SK-N-SH (cell line): Measurements from ENCODE around the gene RHOU. TPM values are rescaled to one million over a fixed set of nuclear protein-coding genes. Genes with fewer than 3 reads are reported as not detected.

Experiments used
- CTCF ChIA-PET: fragments of 300-600, 350-600 bp; formaldehyde crosslinking; extraction: SDS; loops from one replicate; lab custom pipeline; 2021; lab: Yijun Ruan, JAX
- POLR2A ChIA-PET: fragments of 350-600 bp; sonication (Branson Sonifier 250); formaldehyde crosslinking; extraction: SDS; loops from one replicate; lab custom pipeline; 2020; ENCODE audit warnings: antibody characterized with exemption, inconsistent platforms; lab: Yijun Ruan, JAX
- DNase-seq: peaks from one replicate; pipeline ENCODE4 v3.0.0; 2012
- H2AFZ ChIP-seq: fragments of 200-600 bp; sonication (generic); 2 replicates; pipeline ENCODE4 v1.8.1; 2016; ENCODE audit warnings: antibody characterized with exemption, mild to moderate bottlenecking, low read depth
- H3F3A ChIP-seq: fragments of 200-600 bp; sonication (generic); replicated peaks from 2 replicates; pipeline ENCODE3; 2016; ENCODE audit warnings: antibody characterized with exemption, mild to moderate bottlenecking; ENCODE audit not compliant: insufficient read depth
- H3K27ac ChIP-seq, 2 experiments: fragments of 200-500 bp in 1 of 2; fragments of 200-600 bp in 1 of 2; sonication (Bioruptor generic) in 1 of 2; sonication (generic), shearing (Covaris generic) in 1 of 2; 2 replicates each; pipeline versions ENCODE4 v1.5.1 to v1.6.1; 2014 to 2016; ENCODE audit warnings: low read depth in 2 of 2, inconsistent platforms in 1 of 2, low read length in 1 of 2, mild to moderate bottlenecking in 1 of 2, mixed read lengths in 1 of 2
- H3K27me3 ChIP-seq: fragments of 200-600 bp; sonication (generic), shearing (Covaris generic); 2 replicates; pipeline ENCODE4 v1.6.1; 2016; ENCODE audit warnings: mixed run types; ENCODE audit not compliant: insufficient read depth
- H3K36me3 ChIP-seq, 2 experiments: fragments of 200-500 bp in 1 of 2; fragments of 200-600 bp in 1 of 2; sonication (Bioruptor generic) in 1 of 2; sonication (generic) in 1 of 2; replicated peaks in 1 of 2; 2 replicates each; pipeline versions ENCODE3 to v1.5.1; 2014 to 2016; ENCODE audit warnings: low read length in 1 of 2, mild to moderate bottlenecking in 1 of 2; ENCODE audit not compliant: insufficient read depth in 2 of 2, control insufficient read depth in 1 of 2
- H3K4me1 ChIP-seq, 2 experiments: fragments of 200-500 bp in 1 of 2; fragments of 200-600 bp in 1 of 2; sonication (Bioruptor generic) in 1 of 2; sonication (generic), shearing (Covaris generic) in 1 of 2; 2 replicates each; pipeline versions ENCODE4 v1.5.1 to v1.6.1; 2014 to 2016; ENCODE audit warnings: low read depth in 1 of 2, low read length in 1 of 2, mixed run types in 1 of 2; ENCODE audit not compliant: insufficient read depth in 2 of 2, control insufficient read depth in 1 of 2
- H3K4me2 ChIP-seq: fragments of 200-600 bp; sonication (generic), shearing (Covaris generic); 2 replicates; pipeline ENCODE4 v1.6.1; 2017; ENCODE audit warnings: mixed run types
- H3K4me3 ChIP-seq, 2 experiments: fragments of 200-500 bp in 1 of 2; fragments of 200-600 bp in 1 of 2; sonication (Bioruptor generic) in 1 of 2; sonication (generic), shearing (Covaris generic) in 1 of 2; 2 replicates each; pipeline versions ENCODE4 v1.5.1 to v1.8.1; 2014 to 2016; ENCODE audit warnings: low read depth in 2 of 2, inconsistent platforms in 1 of 2, low read length in 1 of 2, mild to moderate bottlenecking in 1 of 2, mixed read lengths in 1 of 2, moderate library complexity in 1 of 2
- H3K79me2 ChIP-seq: fragments of 200-600 bp; sonication (generic); 2 replicates; pipeline ENCODE4 v1.8.1; 2017; ENCODE audit warnings: mild to moderate bottlenecking; ENCODE audit not compliant: insufficient read depth
- H3K9ac ChIP-seq: fragments of 200-600 bp; sonication (generic); 2 replicates; pipeline ENCODE4 v1.6.1; 2017; ENCODE audit warnings: mixed run types
- H3K9me2 ChIP-seq: fragments of 200-600 bp; sonication (generic); 2 replicates; pipeline ENCODE4 v1.6.1; 2017; ENCODE audit warnings: mixed run types
- H3K9me3 ChIP-seq: fragments of 200-600 bp; sonication (generic); 2 replicates; pipeline ENCODE4 v1.6.1; 2017; ENCODE audit warnings: mixed run types, mild to moderate bottlenecking, moderate library complexity
- H4K20me1 ChIP-seq: fragments of 200-600 bp; sonication (generic); 2 replicates; pipeline ENCODE4 v1.6.1; 2017; ENCODE audit warnings: mild to moderate bottlenecking, mixed run types; ENCODE audit not compliant: insufficient read depth
- CHD2 ChIP-seq: fragments of 150-350 bp; IDR thresholded peaks from 2 replicates; pipeline ENCODE4 v1.6.1; 2018; ENCODE audit warnings: low read length; ENCODE audit not compliant: partially characterized antibody
- ELF1 ChIP-seq: IDR thresholded peaks from 2 replicates; pipeline ENCODE4 v1.4.0; 2012
- EZH2phosphoT487 ChIP-seq: fragments of 200-600 bp; sonication (generic); IDR thresholded peaks from 2 replicates; pipeline ENCODE4 v1.6.1; 2017; ENCODE audit warnings: low read depth, mixed run types, mild to moderate bottlenecking, antibody characterized with exemption, moderate library complexity, borderline replicate concordance
- FOSL2 ChIP-seq: IDR thresholded peaks from 2 replicates; pipeline ENCODE4 v1.4.0; 2012; ENCODE audit warnings: low read depth, mild to moderate bottlenecking, moderate library complexity, borderline replicate concordance
- FOXJ3 ChIP-seq: sonication (generic); formaldehyde crosslinking; IDR thresholded peaks from 2 replicates; pipeline ENCODE4 v1.5.1; 2020; ENCODE audit warnings: mild to moderate bottlenecking, missing genetic modification reagents
- GATA2 ChIP-seq: sonication (generic); formaldehyde crosslinking; IDR thresholded peaks from 2 replicates; pipeline ENCODE4 v1.5.0; 2020; ENCODE audit warnings: mild to moderate bottlenecking, missing genetic modification reagents
- RFX5 ChIP-seq: IDR thresholded peaks from 2 replicates; pipeline ENCODE4 v1.6.1; 2012; ENCODE audit warnings: mild to moderate bottlenecking, improper control_type of control experiment, low read length
- SIN3A ChIP-seq: IDR thresholded peaks from 2 replicates; pipeline ENCODE4 v1.6.1; 2012; ENCODE audit warnings: low read depth, mild to moderate bottlenecking, low read length, moderate library complexity, borderline replicate concordance
- WGBS: methylation state at CpG from one replicate; pipeline ENCODE4 v1.1.6; 2017; ENCODE audit warnings: low lambda C conversion rate; 5-methylcytosine and 5-hydroxymethylcytosine counted together
- polyA plus RNA-seq, 3 experiments: library from polyadenylated mRNA; depleted of rRNA; stranded (reverse); fragments of >200 nt; gene quantifications; 2 replicates each; pipeline ENCODE4 v1.2.3, GENCODE V29; 2012
- TF ChIP-seq, protein P1 (sequence below): IDR thresholded peaks from 2 replicates; pipeline ENCODE4; 2012
- TF ChIP-seq, protein P2 (sequence below): IDR thresholded peaks from 2 replicates; pipeline ENCODE4 v1.4.0; 2012; ENCODE audit warnings: low read depth, borderline replicate concordance

Gene RHOU
- polyA plus RNA-seq, 1 of the 3 experiments (the other 2 are of a cell fraction) = 0.36 TPM

DNA sequence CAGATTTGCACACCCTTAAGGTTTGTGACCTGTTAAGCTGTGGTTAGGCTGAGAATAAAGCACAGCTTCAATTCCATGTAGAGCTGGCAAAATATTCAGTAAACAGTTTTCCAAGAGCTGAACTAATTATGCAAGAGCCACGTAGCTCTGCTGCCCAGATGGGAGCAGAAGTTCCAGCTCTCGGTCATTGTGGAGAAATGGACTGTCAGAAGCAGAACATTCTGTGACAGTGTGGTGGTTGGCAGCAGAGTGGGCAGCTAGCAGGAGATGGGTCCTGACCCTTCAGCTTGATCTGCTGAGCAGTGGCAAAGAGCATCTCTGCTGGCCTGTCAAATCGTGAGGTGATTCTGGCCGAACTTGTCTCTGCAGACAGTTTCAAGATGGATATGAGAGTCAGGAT is 23.2 kb downstream of the RHOU start:
- H3F3A ChIP-seq = no peaks in the 10 kb centered on the region
- DNase-seq = no peak
- TF ChIP-seq EZH2phosphoT487 (no peak), SIN3A (no peak)
- ChIA-PET POLR2A (no interaction called here), CTCF (interaction anchor here (0.8 to 2.3 kb wide), 2 partner anchors 24 to 38 kb away, joined by 3 to 10 read pairs; partner anchors contain the start of gene RHOU)
- no peak overlapping the region for H2AFZ ChIP-seq
- H3K27me3 ChIP-seq = peaks cover 14% of the 10 kb centered on the region; the same call in 1 of the 2 replicates
- no peaks in the 10 kb centered on the region for H3K9me3 ChIP-seq
- H3K4me1 ChIP-seq = no peaks in the 10 kb centered on the region; a peak in 1 of 4 replicates
- H4K20me1 ChIP-seq = no peaks in the 10 kb centered on the region
- H3K9ac ChIP-seq = no peak overlapping the region
- 50% methylated on average over 3 of the region's 4 CpGs for WGBS
- H3K36me3 ChIP-seq = no peaks in the 10 kb centered on the region
- no peak overlapping the region for H3K27ac ChIP-seq
- H3K9me2 ChIP-seq = no peaks in the 10 kb centered on the region
- H3K4me3 ChIP-seq = no peak overlapping the region
- no peak overlapping the region for H3K4me2 ChIP-seq
- H3K79me2 ChIP-seq = no peaks in the 10 kb centered on the region

DNA sequence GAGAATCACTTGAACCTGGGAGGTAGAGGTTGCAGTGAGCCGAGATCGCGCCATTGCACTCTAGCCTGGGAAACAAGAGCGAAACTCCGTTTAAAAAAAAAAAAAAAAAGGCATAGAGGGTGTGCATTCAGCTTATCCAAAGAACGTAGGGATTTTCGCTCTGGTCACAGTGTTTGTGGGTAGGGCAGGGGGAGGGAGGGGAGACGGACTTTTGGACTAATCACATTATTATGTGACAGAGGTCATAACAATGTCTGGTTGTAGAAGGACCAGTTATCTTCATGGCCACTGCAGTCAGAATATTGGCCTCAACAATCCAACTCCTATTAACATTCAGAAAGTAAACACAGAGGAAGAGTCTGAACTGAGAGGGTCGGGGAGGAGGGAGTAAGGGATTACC is 25.7 kb downstream of the RHOU start:
- Histone ChIP-seq H3K27ac (no peak overlapping the region), H3K9me2 (no peaks in the 10 kb centered on the region), H3K9ac (no peak overlapping the region), H3K36me3 (no peaks in the 10 kb centered on the region), H3K4me1 (no peaks in the 10 kb centered on the region; a peak in 1 of 4 replicates), H3K79me2 (no peaks in the 10 kb centered on the region), H3K4me2 (no peak overlapping the region), H3K9me3 (no peaks in the 10 kb centered on the region), H4K20me1 (no peaks in the 10 kb centered on the region), H3K27me3 (peaks cover 14% of the 10 kb centered on the region; the same call in 1 of the 2 replicates), H2AFZ (no peak overlapping the region), H3F3A (no peaks in the 10 kb centered on the region), H3K4me3 (no peak overlapping the region)
- DNase-seq = no peak
- CTCF ChIA-PET = no interaction called here
- TF ChIP-seq FOXJ3 (CRISPR knock-in tag) = no peak
- no peak for TF ChIP-seq RFX5
- TF ChIP-seq, protein P1, sequence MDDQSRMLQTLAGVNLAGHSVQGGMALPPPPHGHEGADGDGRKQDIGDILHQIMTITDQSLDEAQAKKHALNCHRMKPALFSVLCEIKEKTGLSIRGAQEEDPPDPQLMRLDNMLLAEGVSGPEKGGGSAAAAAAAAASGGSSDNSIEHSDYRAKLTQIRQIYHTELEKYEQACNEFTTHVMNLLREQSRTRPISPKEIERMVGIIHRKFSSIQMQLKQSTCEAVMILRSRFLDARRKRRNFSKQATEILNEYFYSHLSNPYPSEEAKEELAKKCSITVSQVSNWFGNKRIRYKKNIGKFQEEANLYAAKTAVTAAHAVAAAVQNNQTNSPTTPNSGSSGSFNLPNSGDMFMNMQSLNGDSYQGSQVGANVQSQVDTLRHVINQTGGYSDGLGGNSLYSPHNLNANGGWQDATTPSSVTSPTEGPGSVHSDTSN = no peak
- TF ChIP-seq CHD2 = no peak
- TF ChIP-seq FOSL2 = no peak
- no peak for TF ChIP-seq ELF1
- no peak for TF ChIP-seq GATA2 (CRISPR knock-in tag)
- TF ChIP-seq, protein P2, sequence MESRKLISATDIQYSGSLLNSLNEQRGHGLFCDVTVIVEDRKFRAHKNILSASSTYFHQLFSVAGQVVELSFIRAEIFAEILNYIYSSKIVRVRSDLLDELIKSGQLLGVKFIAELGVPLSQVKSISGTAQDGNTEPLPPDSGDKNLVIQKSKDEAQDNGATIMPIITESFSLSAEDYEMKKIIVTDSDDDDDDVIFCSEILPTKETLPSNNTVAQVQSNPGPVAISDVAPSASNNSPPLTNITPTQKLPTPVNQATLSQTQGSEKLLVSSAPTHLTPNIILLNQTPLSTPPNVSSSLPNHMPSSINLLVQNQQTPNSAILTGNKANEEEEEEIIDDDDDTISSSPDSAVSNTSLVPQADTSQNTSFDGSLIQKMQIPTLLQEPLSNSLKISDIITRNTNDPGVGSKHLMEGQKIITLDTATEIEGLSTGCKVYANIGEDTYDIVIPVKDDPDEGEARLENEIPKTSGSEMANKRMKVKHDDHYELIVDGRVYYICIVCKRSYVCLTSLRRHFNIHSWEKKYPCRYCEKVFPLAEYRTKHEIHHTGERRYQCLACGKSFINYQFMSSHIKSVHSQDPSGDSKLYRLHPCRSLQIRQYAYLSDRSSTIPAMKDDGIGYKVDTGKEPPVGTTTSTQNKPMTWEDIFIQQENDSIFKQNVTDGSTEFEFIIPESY = no peak
- POLR2A ChIA-PET = interaction anchor here (0.7 kb wide), 1 partner anchor 9 kb away, joined by 3 read pairs; no protein-coding TSS in a partner anchor
- WGBS = 84% methylated on average over 9 of the region's 9 CpGs
